Measurements from ENCODE around the gene KLHL24.

KLHL24 gene

DNA sequence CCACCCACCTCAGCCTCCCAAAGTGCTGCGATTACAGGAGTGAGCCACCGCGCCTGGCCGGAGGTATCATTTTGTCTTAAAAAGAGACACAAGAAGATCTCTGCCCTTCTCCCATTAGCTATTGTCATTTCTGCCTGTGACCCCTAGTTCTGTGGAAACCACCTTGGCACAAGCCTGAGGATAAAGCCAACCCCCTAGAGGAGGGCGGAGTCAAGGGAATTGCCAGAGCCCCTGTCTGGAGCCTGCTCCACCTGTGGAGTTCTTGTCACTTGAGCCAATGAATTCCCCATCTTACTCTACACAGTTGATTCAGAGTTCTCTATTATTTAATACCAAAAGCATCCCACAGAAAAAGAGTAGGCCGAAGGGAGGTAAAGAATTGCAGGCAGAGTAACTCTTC is 45.0 kb upstream of the KLHL24 start:
- H3K27me3 ChIP-seq (ENCODE audit: control insufficient read depth, low read length): no peaks in the 10 kb centered on the region
- H4K20me1 ChIP-seq (ENCODE audit: control insufficient read depth, insufficient read depth, low read depth, low read length): no peaks in the 10 kb centered on the region
- no peak for TF ChIP-seq EZH2phosphoT487 (IDR thresholded peaks at IDR 0.05; ENCODE audit: borderline replicate concordance, low read length)
- TF ChIP-seq, protein P1, sequence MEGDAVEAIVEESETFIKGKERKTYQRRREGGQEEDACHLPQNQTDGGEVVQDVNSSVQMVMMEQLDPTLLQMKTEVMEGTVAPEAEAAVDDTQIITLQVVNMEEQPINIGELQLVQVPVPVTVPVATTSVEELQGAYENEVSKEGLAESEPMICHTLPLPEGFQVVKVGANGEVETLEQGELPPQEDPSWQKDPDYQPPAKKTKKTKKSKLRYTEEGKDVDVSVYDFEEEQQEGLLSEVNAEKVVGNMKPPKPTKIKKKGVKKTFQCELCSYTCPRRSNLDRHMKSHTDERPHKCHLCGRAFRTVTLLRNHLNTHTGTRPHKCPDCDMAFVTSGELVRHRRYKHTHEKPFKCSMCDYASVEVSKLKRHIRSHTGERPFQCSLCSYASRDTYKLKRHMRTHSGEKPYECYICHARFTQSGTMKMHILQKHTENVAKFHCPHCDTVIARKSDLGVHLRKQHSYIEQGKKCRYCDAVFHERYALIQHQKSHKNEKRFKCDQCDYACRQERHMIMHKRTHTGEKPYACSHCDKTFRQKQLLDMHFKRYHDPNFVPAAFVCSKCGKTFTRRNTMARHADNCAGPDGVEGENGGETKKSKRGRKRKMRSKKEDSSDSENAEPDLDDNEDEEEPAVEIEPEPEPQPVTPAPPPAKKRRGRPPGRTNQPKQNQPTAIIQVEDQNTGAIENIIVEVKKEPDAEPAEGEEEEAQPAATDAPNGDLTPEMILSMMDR (IDR thresholded peaks at IDR 0.05; ENCODE audit: low read depth, low read length, poor library complexity, severe bottlenecking): no peak
- peak overlapping the region; percentile 82; the same call in 1 of the 2 replicates for H3K4me2 ChIP-seq (ENCODE audit: low read length)
- H3K36me3 ChIP-seq (ENCODE audit: control insufficient read depth, low read length): peaks cover 6% of the 10 kb centered on the region
- peak overlapping the region; percentile 95 for H3K27ac ChIP-seq (ENCODE audit: low read depth, low read length)
- H3K4me1 ChIP-seq (ENCODE audit: control insufficient read depth, low read length): peaks cover 81% of the 10 kb centered on the region
- no peaks in the 10 kb centered on the region for H3K79me2 ChIP-seq (ENCODE audit: control insufficient read depth, low read length)
- H3K9me3 ChIP-seq (ENCODE audit: control insufficient read depth, insufficient read depth, low read length): no peaks in the 10 kb centered on the region
- H3F3A ChIP-seq (ENCODE audit: control insufficient read depth, insufficient read depth): peaks cover 40% of the 10 kb centered on the region
- H3K9me2 ChIP-seq (replicated peaks; ENCODE audit: control insufficient read depth, low read length): no peaks in the 10 kb centered on the region
- H3K4me3 ChIP-seq (ENCODE audit: low read length): peak overlapping the region; percentile 59; the same call in 1 of the 2 replicates

DNA sequence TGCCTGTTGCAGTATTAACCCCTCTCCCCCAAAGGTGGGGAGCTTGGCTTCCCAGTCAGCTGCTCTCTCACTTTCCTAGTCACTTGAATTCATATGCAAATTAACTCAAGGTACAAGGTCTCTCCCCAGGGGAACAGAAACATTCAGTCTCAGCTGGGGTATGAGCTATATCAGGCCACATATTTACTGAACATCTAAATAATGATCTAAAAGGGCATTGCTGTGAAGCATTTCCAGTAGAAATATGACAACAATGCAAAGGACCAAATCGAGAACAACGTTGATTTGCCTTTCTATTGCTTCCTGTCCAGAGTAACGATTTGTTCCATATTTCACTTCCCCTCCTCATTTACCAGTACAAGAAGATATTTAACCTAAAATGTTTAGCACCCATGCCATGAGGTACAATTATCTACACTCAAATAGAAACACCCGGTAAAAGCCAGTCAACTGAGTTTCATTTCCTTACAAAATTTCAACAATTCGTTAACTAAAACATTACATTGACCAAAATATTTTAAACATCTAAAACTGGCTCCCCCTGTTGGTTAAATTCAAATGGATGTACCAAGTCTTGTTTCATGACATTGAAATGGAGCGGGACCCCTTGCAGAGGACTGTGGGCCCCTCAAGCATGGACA is 43.4 kb upstream of the KLHL24 start:
- Histone ChIP-seq H3K4me2 (ENCODE audit: low read length) (peak overlapping the region; percentile 82), H3K79me2 (ENCODE audit: control insufficient read depth, low read length) (no peaks in the 10 kb centered on the region), H3K27me3 (ENCODE audit: control insufficient read depth, low read length) (no peaks in the 10 kb centered on the region), H3K36me3 (ENCODE audit: control insufficient read depth, low read length) (peaks cover 6% of the 10 kb centered on the region), H3K4me1 (ENCODE audit: control insufficient read depth, low read length) (peaks cover 67% of the 10 kb centered on the region), H3K9me3 (ENCODE audit: control insufficient read depth, insufficient read depth, low read length) (no peaks in the 10 kb centered on the region), H3F3A (ENCODE audit: control insufficient read depth, insufficient read depth) (peaks cover 33% of the 10 kb centered on the region), H3K4me3 (ENCODE audit: low read length) (peak overlapping the region; percentile 59), H3K9me2 (replicated peaks; ENCODE audit: control insufficient read depth, low read length) (no peaks in the 10 kb centered on the region), H4K20me1 (ENCODE audit: control insufficient read depth, insufficient read depth, low read depth, low read length) (no peaks in the 10 kb centered on the region), H3K27ac (ENCODE audit: low read depth, low read length) (peak overlapping the region; percentile 95)
- no peak for TF ChIP-seq EZH2phosphoT487 (IDR thresholded peaks at IDR 0.05; ENCODE audit: borderline replicate concordance, low read length)
- TF ChIP-seq, protein P1 (IDR thresholded peaks at IDR 0.05; ENCODE audit: low read depth, low read length, poor library complexity, severe bottlenecking): peak; percentile 81

DNA sequence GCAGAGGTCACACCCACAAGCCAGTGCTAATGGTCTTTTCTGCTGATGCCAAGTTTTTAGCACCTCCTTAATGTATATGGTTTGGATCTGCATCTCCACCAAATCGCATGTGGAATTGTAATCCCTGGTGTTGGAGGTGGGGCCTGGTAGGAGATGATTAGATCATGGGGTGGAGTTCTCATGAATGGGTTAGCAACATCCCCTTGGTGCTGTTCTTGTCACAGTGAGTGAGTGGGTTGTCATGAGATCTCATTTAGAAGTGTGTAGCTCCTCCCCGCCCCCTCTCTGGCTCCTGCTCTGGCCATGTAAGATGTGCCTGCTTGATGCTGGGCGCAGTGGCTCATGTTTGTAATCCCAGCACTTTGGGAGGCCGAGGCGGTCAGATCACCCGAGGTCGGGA is 42.6 kb upstream of the KLHL24 start:
- H3K9me2 ChIP-seq (replicated peaks; ENCODE audit: control insufficient read depth, low read length): no peaks in the 10 kb centered on the region
- H3K79me2 ChIP-seq (ENCODE audit: control insufficient read depth, low read length): no peaks in the 10 kb centered on the region
- peak overlapping the region; percentile 59 for H3K4me3 ChIP-seq (ENCODE audit: low read length)
- no peaks in the 10 kb centered on the region for H3K9me3 ChIP-seq (ENCODE audit: control insufficient read depth, insufficient read depth, low read length)
- H3K27me3 ChIP-seq (ENCODE audit: control insufficient read depth, low read length): no peaks in the 10 kb centered on the region
- peaks cover 30% of the 10 kb centered on the region for H3F3A ChIP-seq (ENCODE audit: control insufficient read depth, insufficient read depth)
- TF ChIP-seq EZH2phosphoT487 (IDR thresholded peaks at IDR 0.05; ENCODE audit: borderline replicate concordance, low read length): no peak
- TF ChIP-seq, protein P1 (IDR thresholded peaks at IDR 0.05; ENCODE audit: low read depth, low read length, poor library complexity, severe bottlenecking): no peak
- H3K4me2 ChIP-seq (ENCODE audit: low read length): peak overlapping the region; percentile 82
- H3K27ac ChIP-seq (ENCODE audit: low read depth, low read length): peak overlapping the region; percentile 95
- peaks cover 58% of the 10 kb centered on the region for H3K4me1 ChIP-seq (ENCODE audit: control insufficient read depth, low read length)
- H3K36me3 ChIP-seq (ENCODE audit: control insufficient read depth, low read length): peaks cover 6% of the 10 kb centered on the region
- H4K20me1 ChIP-seq (ENCODE audit: control insufficient read depth, insufficient read depth, low read depth, low read length): no peaks in the 10 kb centered on the region

Data from DOHH2 (cell line).